ENCODE results near the gene THOC6. TPM values are rescaled to one million over a fixed set of nuclear protein-coding genes. Genes with fewer than 3 reads are reported as not detected.
A peak's percentile ranks its signal among the peaks of the same experiment; 100 is the strongest.

THOC6 gene
- total RNA-seq, 2 donors from 2014 or later, result 45.8 to 52.4 TPM

- WGBS, 2 experiments (ENCODE audit: insufficient coverage in 1 of 2, insufficient read length in 1 of 2), result 82% methylated on average over 3 to 8 of the region's 8 CpGs
- H3K9me3 Mint-ChIP-seq, result no peaks in the 10 kb centered on the region
- H3K4me3 Mint-ChIP-seq, result no peak overlapping the region
- Histone ChIP-seq H3K36me3 (ENCODE audit: control insufficient read depth, insufficient read depth, low read length) (no peaks in the 10 kb centered on the region), H3K27ac (ENCODE audit: low read depth, low read length) (no peak overlapping the region), H3K27me3 (ENCODE audit: control insufficient read depth, insufficient read depth, low read length, poor library complexity, severe bottlenecking) (no peaks in the 10 kb centered on the region), H3K4me3 (ENCODE audit: low read length) (no peak overlapping the region), H3K4me1 (ENCODE audit: control insufficient read depth, insufficient read depth, low read length) (no peaks in the 10 kb centered on the region), H3K9ac (ENCODE audit: extremely low read depth, low read length, poor library complexity, severe bottlenecking) (no peak overlapping the region), H3K9me3 (ENCODE audit: control insufficient read depth, low read length) (no peaks in the 10 kb centered on the region)
- no peaks in the 10 kb centered on the region for H3K27me3 Mint-ChIP-seq (ENCODE audit: insufficient read depth)
- no peaks in the 10 kb centered on the region for H3K36me3 Mint-ChIP-seq (ENCODE audit: low read depth)
- peak; percentile 66 for DNase-seq
- H3K27ac Mint-ChIP-seq, result no peak overlapping the region
- peaks cover 7% of the 10 kb centered on the region for H3K4me1 Mint-ChIP-seq
- no peak for TF ChIP-seq CTCF (conservative IDR thresholded peaks at IDR 0.05)
Measured at GRCh38 chr16:2988590-2989099, 35.2 kb upstream of the THOC6 start.

- H3K36me3 Mint-ChIP-seq (ENCODE audit: low read depth), result no peaks in the 10 kb centered on the region
- Histone ChIP-seq H3K4me1 (ENCODE audit: control insufficient read depth, insufficient read depth, low read length) (no peaks in the 10 kb centered on the region), H3K36me3 (ENCODE audit: control insufficient read depth, insufficient read depth, low read length) (no peaks in the 10 kb centered on the region), H3K9ac (ENCODE audit: extremely low read depth, low read length, poor library complexity, severe bottlenecking) (no peak overlapping the region), H3K4me3 (ENCODE audit: low read length) (no peak overlapping the region), H3K27ac (ENCODE audit: low read depth, low read length) (no peak overlapping the region), H3K27me3 (ENCODE audit: control insufficient read depth, insufficient read depth, low read length, poor library complexity, severe bottlenecking) (no peaks in the 10 kb centered on the region), H3K9me3 (ENCODE audit: control insufficient read depth, low read length) (no peaks in the 10 kb centered on the region)
- H3K9me3 Mint-ChIP-seq, result no peaks in the 10 kb centered on the region
- no peak for TF ChIP-seq CTCF (conservative IDR thresholded peaks at IDR 0.05)
- peak; percentile 75 for DNase-seq
- no peak overlapping the region for H3K4me3 Mint-ChIP-seq
- H3K4me1 Mint-ChIP-seq, result peaks cover 7% of the 10 kb centered on the region
- H3K27me3 Mint-ChIP-seq (ENCODE audit: insufficient read depth), result no peaks in the 10 kb centered on the region
- WGBS, 2 experiments (ENCODE audit: insufficient coverage in 1 of 2, insufficient read length in 1 of 2), result 80 to 83% methylated on average over 2 to 10 of the region's 10 CpGs
- H3K27ac Mint-ChIP-seq, result no peak overlapping the region
Measured at GRCh38 chr16:2990891-2991290, 32.9 kb upstream of the THOC6 start.

- H3K27me3 ChIP-seq (ENCODE audit: control insufficient read depth, insufficient read depth, low read length, poor library complexity, severe bottlenecking), result no peaks in the 10 kb centered on the region
- H3K27ac Mint-ChIP-seq, result no peak overlapping the region
- H3K27ac ChIP-seq (ENCODE audit: low read depth, low read length), result no peak overlapping the region
- H3K4me1 ChIP-seq (ENCODE audit: control insufficient read depth, insufficient read depth, low read length), result no peaks in the 10 kb centered on the region
- H3K36me3 Mint-ChIP-seq (ENCODE audit: low read depth), result no peaks in the 10 kb centered on the region
- no peak overlapping the region for H3K4me3 Mint-ChIP-seq
- H3K4me3 ChIP-seq (ENCODE audit: low read length), result no peak overlapping the region
- H3K4me1 Mint-ChIP-seq, result peaks cover 7% of the 10 kb centered on the region
- no peaks in the 10 kb centered on the region for H3K9me3 ChIP-seq (ENCODE audit: control insufficient read depth, low read length)
- H3K9ac ChIP-seq (ENCODE audit: extremely low read depth, low read length, poor library complexity, severe bottlenecking), result no peak overlapping the region
- no peaks in the 10 kb centered on the region for H3K9me3 Mint-ChIP-seq
- no peak for TF ChIP-seq CTCF (conservative IDR thresholded peaks at IDR 0.05)
- DNase-seq, result no peak
- no peaks in the 10 kb centered on the region for H3K27me3 Mint-ChIP-seq (ENCODE audit: insufficient read depth)
- H3K36me3 ChIP-seq (ENCODE audit: control insufficient read depth, insufficient read depth, low read length), result no peaks in the 10 kb centered on the region
- 90 to 94% methylated on average over 3 to 12 of the region's 12 CpGs for WGBS, 2 experiments (ENCODE audit: insufficient coverage in 1 of 2, insufficient read length in 1 of 2)
Measured at GRCh38 chr16:2991566-2992261, 32.1 kb upstream of the THOC6 start.

All from endodermal cell (in vitro differentiated cells).